CD4-positive, alpha-beta T cell treated with Interferon alpha-2 for 1 hour (primary cell): ENCODE data around the gene GNB1L.
"Not testable (repeated sequence)": the region's sequence is repeated elsewhere in the genome, so short reads cannot be mapped to it uniquely, and the experiment has no call there.

ENCODE experiments used
- DNase-seq, 2 donors: peaks; one replicate each; pipeline ENCODE4 v3.0.0-alpha.2; 2020 to 2022

The GNB1L gene

GRCh38 chr22:19842393-19843106 lies 12.1 kb downstream of the GNB1L start:
- no peak for DNase-seq

- no peak for DNase-seq
Measured at GRCh38 chr22:19841641-19842392, 12.9 kb downstream of the GNB1L start.

- DNase-seq, result no peak
Measured at GRCh38 chr22:19840955-19841640, 13.6 kb downstream of the GNB1L start.

- no peak for DNase-seq
Measured at GRCh38 chr22:19840059-19840458, 14.6 kb downstream of the GNB1L start.

DNA sequence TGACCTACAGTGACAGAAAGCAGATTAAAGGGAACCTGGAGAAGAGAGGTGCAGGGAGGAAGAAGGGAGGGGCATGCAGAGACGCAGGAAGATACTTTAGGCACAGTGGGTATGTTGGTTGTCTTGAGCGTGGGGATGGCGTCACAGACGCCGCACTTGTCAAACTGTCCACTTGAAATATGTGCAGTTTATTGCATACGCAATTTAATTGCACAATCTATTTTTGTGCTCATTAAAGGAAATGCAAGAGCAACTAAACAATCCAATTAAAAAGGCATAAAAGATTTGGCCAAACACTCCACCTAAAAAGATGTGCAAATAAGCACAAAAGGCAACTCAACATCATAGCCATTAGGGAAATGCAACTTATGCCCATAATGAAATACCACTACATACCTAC lies 16.8 kb downstream of the GNB1L start:
- no peak for DNase-seq

GRCh38 chr22:19836512-19836911 lies 18.2 kb downstream of the GNB1L start:
- DNase-seq, result no peak

DNA sequence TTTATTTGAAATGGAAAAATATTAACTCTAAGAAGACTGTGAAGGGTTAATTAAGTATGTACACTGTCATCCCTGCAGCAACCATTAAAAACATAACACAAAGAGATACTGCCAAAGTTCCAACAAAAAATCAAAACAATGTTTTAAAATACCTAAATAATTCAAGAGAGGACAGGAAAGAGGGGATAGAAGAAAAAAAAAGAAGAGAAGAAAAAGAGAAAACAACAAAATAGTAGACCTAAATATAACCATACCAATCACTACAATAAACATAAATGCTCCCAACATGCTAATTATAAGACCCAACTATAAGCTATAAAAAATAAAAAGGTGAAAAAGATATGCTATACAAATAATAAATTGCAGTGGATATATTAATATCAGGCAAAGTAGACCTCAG lies 20.1 kb downstream of the GNB1L start:
- DNase-seq, result no peak

GRCh38 chr22:19833327-19833726 lies 21.3 kb downstream of the GNB1L start:
- not testable (repeated sequence) for DNase-seq

- DNase-seq, result no peak
Measured at GRCh38 chr22:19832476-19833108, 22.1 kb downstream of the GNB1L start.

DNA sequence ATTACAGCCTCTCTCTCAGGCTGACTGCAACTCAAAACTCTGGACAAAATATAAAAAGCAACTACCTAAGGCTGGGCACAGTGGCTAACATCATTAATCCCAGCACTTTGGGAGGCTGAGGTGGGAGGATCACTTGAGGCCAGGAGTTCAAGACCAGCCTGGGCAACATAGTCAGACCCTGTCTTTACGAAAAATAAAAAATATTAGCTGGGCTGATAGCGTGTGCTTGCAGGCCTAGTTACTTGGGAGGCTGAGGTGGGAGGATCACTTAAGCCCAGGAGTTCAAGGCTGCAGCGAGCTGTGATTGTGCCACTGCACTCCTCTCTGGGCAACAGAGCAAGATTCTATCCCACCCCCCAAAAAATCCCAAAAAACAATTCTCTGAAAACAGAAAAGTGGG lies 22.7 kb downstream of the GNB1L start:
- not testable (repeated sequence) for DNase-seq

DNA sequence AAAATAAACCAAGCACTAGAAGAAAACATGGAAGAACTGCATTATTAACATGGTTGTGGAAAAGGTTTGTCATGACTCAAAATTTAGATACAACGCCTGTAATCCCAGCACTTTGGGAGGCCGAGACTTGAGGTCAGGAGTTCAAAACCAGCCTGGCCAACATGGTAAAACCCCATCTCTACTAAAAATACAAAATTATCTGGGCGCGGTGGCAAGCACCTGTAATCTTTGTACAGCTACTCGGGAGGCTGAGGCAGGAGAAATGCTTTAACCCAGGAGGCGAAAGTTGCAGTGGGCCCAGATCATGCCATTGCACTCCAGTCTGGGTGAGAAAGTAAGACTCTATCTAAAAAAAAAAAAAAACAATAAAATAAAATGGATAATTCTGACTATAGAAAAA lies 23.7 kb downstream of the GNB1L start:
- DNase-seq, result no peak

DNA sequence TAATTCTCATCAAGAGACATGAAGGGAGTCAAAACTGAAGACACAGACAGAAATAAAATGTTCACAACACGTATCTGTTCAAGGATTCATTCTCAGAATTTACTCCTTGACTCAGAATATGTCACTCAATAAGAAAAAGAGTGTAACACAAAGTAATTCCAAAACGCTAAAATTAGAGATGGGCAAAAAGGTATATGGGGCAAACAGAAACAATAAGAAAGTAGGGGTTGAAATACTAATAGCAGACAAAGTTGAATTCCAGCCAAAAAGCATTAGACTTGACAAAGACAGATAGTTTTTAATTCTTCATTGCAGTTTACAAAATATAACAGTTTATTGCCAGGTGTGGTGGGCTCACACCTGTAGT lies 26.7 kb downstream of the GNB1L start:
- DNase-seq, result no peak

GRCh38 chr22:19827341-19828034 lies 27.2 kb downstream of the GNB1L start:
- DNase-seq, result no peak

DNA sequence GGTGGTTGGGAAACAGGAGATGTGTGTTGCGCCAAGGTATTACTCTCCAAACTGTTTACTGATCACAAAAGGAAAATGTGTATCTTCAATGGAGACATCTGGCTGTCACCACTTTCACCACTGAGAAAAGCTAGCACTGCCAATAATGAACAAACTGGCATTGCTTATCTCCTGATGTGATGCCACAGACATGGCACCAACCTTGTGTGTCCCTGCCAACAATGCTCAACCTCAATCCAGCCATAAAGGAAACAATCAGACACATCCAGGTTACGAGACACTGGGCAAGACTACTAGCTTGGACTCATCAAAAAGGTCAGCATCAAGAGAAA lies 28.1 kb downstream of the GNB1L start:
- no peak for DNase-seq

- no peak for DNase-seq
Measured at GRCh38 chr22:19825904-19826618, 28.6 kb downstream of the GNB1L start.

DNA sequence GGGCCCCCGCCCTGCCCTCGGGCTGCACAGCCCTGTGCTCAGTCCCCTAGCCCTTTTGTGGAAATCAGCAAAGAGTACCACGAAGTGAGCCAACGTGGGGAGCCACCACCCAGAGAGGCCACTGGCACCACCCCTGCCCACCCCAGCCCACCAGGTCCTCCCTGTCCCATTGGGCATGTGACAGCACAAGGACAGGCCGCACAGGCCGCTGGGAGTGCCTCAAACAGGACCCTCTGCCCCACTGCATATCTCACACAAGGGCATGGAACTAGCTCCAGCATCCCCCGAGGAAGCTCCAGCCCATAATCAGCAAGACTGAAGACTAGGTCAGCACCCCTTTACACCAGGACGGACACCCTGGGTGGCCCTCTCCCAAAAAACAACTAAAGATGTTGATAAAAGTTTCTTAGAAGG lies 29.7 kb downstream of the GNB1L start:
- no peak for DNase-seq

DNA sequence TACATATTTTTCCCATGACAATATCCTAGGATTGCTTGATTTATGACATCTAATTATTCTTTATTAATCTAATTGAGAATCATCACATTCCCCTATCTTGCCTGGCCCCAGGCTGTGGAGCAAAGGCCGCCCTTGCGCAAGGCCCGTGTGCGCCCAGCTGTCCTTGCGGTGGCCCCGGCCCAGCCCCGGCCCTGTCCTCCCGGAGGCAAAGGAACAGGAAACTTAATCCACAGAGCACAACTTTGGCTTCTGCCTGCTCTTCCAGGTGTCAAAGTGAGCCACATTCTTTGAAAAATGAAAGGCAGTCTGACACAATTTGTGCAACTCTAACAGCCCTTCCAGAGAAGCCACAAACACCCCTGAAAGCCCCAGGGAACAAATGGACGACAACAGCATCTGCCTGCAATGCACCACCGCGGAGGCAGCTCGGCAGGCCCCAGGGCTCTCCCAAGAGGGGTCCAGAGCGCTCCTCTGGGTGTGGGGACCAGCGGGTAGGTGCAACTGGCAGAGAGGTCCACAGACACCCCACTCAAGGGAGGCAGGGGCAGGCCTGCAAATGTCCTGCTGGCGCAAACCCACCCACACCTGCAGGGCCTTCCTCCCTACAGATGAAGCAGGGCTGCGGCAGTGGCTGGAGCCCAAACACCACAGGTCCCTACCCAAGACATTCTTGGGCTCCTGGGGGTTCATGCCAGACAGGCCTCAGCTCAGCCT lies 30.3 kb downstream of the GNB1L start:
- no peak for DNase-seq

DNA sequence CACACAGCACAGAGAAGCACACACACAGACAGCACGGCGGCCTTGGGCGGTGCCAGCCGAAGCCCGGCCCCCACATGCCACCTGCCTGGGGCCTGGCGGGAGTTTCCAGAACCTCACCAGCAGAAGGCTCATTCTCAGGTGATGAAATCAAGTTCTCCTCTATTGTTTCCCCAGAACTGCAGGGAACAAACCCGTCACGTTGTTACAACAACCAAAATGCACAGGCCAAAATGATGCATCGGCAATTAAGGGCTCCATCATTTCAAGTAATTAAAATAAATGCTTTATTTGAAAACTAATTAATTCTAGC lies 30.8 kb downstream of the GNB1L start:
- DNase-seq, result no peak

GRCh38 chr22:19823191-19823901 lies 31.3 kb downstream of the GNB1L start:
- no peak for DNase-seq

GRCh38 chr22:19822301-19823117 lies 32.2 kb downstream of the GNB1L start:
- DNase-seq, result no peak
